HL-60 (cell line): ENCODE measurements around the gene CD99L2.

Experiments
- DNase-seq, 2 experiments: peaks; one replicate each; pipeline ENCODE4 v3.0.0-alpha.2; 2010 to 2020; ENCODE audit warnings: low read depth in 1 of 2, low spot score in 1 of 2
- H3K27ac ChIP-seq: fragments of 250-450 bp; sonication (Bioruptor Pico); replicated peaks from 2 replicates; pipeline ENCODE4 v1.5.1; 2020; ENCODE audit warnings: mild to moderate bottlenecking, moderate library complexity
- H3K27me3 ChIP-seq: fragments of 250-450 bp; sonication (Bioruptor Pico); 2 replicates; pipeline ENCODE4 v1.5.1; 2021; ENCODE audit warnings: mild to moderate bottlenecking, moderate library complexity; ENCODE audit not compliant: insufficient read depth, poor library complexity, severe bottlenecking
- H3K4me3 ChIP-seq: replicated peaks from 2 replicates; pipeline ENCODE4 v1.5.1; 2011; ENCODE audit warnings: mild to moderate bottlenecking, control low read depth, low read length; ENCODE audit not compliant: insufficient read depth
- CTCF ChIP-seq: IDR thresholded peaks from one replicate; pipeline ENCODE4 v1.5.1; 2011; ENCODE audit warnings: low read length, control low read depth, inconsistent platforms; ENCODE audit not compliant: insufficient read depth
- GABPA ChIP-seq: IDR thresholded peaks from 2 replicates; pipeline ENCODE4 v1.6.1; 2012; ENCODE audit warnings: low read depth
- POLR2AphosphoS5 ChIP-seq: IDR thresholded peaks from 2 replicates; pipeline ENCODE4 v1.6.1; 2012; ENCODE audit warnings: low read depth
- REST ChIP-seq: IDR thresholded peaks from 2 replicates; pipeline ENCODE4 v1.6.1; 2012; ENCODE audit warnings: low read depth; ENCODE audit not compliant: insufficient replicate concordance
- SPI1 ChIP-seq: IDR thresholded peaks from 2 replicates; pipeline ENCODE4 v1.6.1; 2012; ENCODE audit warnings: low read depth, mild to moderate bottlenecking, borderline replicate concordance

CD99L2 gene

GRCh38 chrX:150897421-150898320 is 797 bp downstream of the CD99L2 start:
- Histone ChIP-seq H3K27ac (peak overlapping the region; percentile 74), H3K27me3 (no peaks in the 10 kb centered on the region), H3K4me3 (peak overlapping the region; percentile 61)
- peak in 1 of 2 experiments; percentile 7 for DNase-seq
- no peak for TF ChIP-seq POLR2AphosphoS5
- TF ChIP-seq GABPA, result no peak
- no peak for TF ChIP-seq SPI1
- TF ChIP-seq CTCF, result no peak

- Histone ChIP-seq H3K27me3 (no peaks in the 10 kb centered on the region), H3K4me3 (no peak overlapping the region), H3K27ac (no peak overlapping the region)
- DNase-seq, result no peak
- no peak for TF ChIP-seq POLR2AphosphoS5
- TF ChIP-seq CTCF, result no peak
- no peak for TF ChIP-seq REST
- TF ChIP-seq GABPA, result no peak
- no peak for TF ChIP-seq SPI1
These were observed 1.8 kb downstream of the CD99L2 start for GRCh38 chrX:150896632-150897031.

GRCh38 chrX:150893936-150894335 is 4.5 kb downstream of the CD99L2 start:
- Histone ChIP-seq H3K27ac (no peak overlapping the region), H3K4me3 (no peak overlapping the region), H3K27me3 (no peaks in the 10 kb centered on the region)
- TF ChIP-seq CTCF, result no peak
- no peak for TF ChIP-seq GABPA
- no peak for TF ChIP-seq POLR2AphosphoS5
- no peak for TF ChIP-seq REST
- no peak for TF ChIP-seq SPI1
- no peak for DNase-seq

DNA sequence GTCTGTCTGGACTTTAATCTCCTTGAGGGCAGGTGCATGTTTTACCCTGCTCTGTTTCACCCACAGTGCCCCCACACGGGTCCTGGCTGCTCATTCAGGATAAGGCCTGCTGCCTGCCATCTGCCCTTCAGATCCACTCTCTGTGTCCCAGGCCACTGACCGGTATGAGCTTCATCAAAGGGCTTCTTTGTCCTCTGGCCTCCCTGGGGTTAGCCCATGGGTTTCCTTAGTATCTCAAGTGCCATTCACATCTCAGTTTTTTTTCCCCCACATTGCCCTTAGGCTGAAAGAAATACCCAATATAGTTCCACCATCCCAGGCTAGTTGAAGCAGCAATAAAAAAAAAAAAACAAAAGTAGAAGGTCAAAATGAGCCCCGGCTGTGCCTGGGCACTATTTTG is 9.3 kb downstream of the CD99L2 start:
- H3K27ac ChIP-seq, result no peak overlapping the region
- H3K27me3 ChIP-seq, result no peaks in the 10 kb centered on the region
- DNase-seq, result no peak
- no peak overlapping the region for H3K4me3 ChIP-seq
- TF ChIP-seq REST, result no peak
- no peak for TF ChIP-seq POLR2AphosphoS5
- no peak for TF ChIP-seq CTCF
- TF ChIP-seq GABPA, result no peak
- TF ChIP-seq SPI1, result no peak
